MM.1S (cell line): Measurements from ENCODE around the gene LUC7L.

Experiments
- DNase-seq: peaks from one replicate; pipeline ENCODE4 v3.0.0-alpha.2; 2015
- H2AFZ ChIP-seq: fragments of 300-600 bp; sonication (generic); 2 replicates; pipeline ENCODE4 v1.6.0; 2016; ENCODE audit warnings: antibody characterized with exemption, low read length
- H3F3A ChIP-seq: fragments of 300-600 bp; sonication (generic); 2 replicates; pipeline ENCODE4 v1.6.1; 2016; ENCODE audit warnings: mild to moderate bottlenecking, antibody characterized with exemption, low read length, moderate library complexity, mixed read lengths; ENCODE audit not compliant: insufficient read depth
- H3K27ac ChIP-seq: fragments of 300-600 bp; sonication (generic); 2 replicates; pipeline ENCODE4 v1.5.1; 2016; ENCODE audit warnings: mild to moderate bottlenecking, low read length
- H3K27me3 ChIP-seq: fragments of 300-600 bp; sonication (generic); replicated peaks from 2 replicates; pipeline ENCODE4 v1.6.0; 2016; ENCODE audit warnings: low read length; ENCODE audit not compliant: insufficient read depth
- H3K36me3 ChIP-seq: fragments of 300-600 bp; sonication (generic); replicated peaks from 2 replicates; pipeline ENCODE4 v1.6.1; 2016; ENCODE audit warnings: mild to moderate bottlenecking, low read length, mixed read lengths; ENCODE audit not compliant: insufficient read depth
- H3K4me1 ChIP-seq: fragments of 300-600 bp; sonication (generic); 2 replicates; pipeline ENCODE4 v1.6.1; 2016; ENCODE audit warnings: low read length, mixed read lengths
- H3K4me2 ChIP-seq: fragments of 300-600 bp; sonication (generic); 2 replicates; pipeline ENCODE4 v1.6.0; 2016; ENCODE audit warnings: low read depth, low read length
- H3K4me3 ChIP-seq: fragments of 300-600 bp; sonication (generic); 2 replicates; pipeline ENCODE4 v1.5.1; 2016; ENCODE audit warnings: low read length, mixed read lengths
- H3K79me2 ChIP-seq: fragments of 300-600 bp; sonication (generic); 2 replicates; pipeline ENCODE4 v1.6.1; 2016; ENCODE audit warnings: mixed run types, low read length, mixed read lengths
- H3K9ac ChIP-seq: fragments of 300-600 bp; sonication (generic); 2 replicates; pipeline ENCODE4 v1.6.1; 2016; ENCODE audit warnings: low read length, mixed read lengths
- H3K9me2 ChIP-seq: fragments of 300-600 bp; sonication (generic); replicated peaks from 2 replicates; pipeline ENCODE4 v1.6.1; 2016; ENCODE audit warnings: mild to moderate bottlenecking, low read length, mixed read lengths; ENCODE audit not compliant: insufficient read depth
- H3K9me3 ChIP-seq: fragments of 300-600 bp; sonication (generic); replicated peaks from 2 replicates; pipeline ENCODE4 v1.6.1; 2016; ENCODE audit warnings: mild to moderate bottlenecking, low read length, mixed read lengths; ENCODE audit not compliant: insufficient read depth
- H4K20me1 ChIP-seq: fragments of 300-600 bp; sonication (generic); 2 replicates; pipeline ENCODE4 v1.6.1; 2016; ENCODE audit warnings: mild to moderate bottlenecking, low read length, moderate library complexity, mixed read lengths; ENCODE audit not compliant: insufficient read depth
- EZH2 ChIP-seq: fragments of 300-600 bp; sonication (generic); optimal IDR thresholded peaks from 2 replicates; pipeline ENCODE3; 2017; ENCODE audit warnings: low read depth, mild to moderate bottlenecking, antibody characterized with exemption, low read length, mixed read lengths
- EZH2phosphoT487 ChIP-seq: fragments of 300-600 bp; sonication (generic); IDR thresholded peaks from 2 replicates; pipeline ENCODE4 v1.6.1; 2018; ENCODE audit warnings: antibody characterized with exemption, low read length
- TF ChIP-seq, protein P1 (sequence below): fragments of 300-600 bp; sonication (generic); IDR thresholded peaks from 2 replicates; pipeline ENCODE4 v1.5.1; 2016; ENCODE audit warnings: antibody characterized with exemption, low read length, mixed read lengths

Gene LUC7L

GRCh38 chr16:247027-247426 is 17.8 kb upstream of the LUC7L start:
- Histone ChIP-seq H2AFZ (no peak overlapping the region), H3K79me2 (no peaks in the 10 kb centered on the region), H3K4me1 (no peaks in the 10 kb centered on the region), H3K36me3 (no peaks in the 10 kb centered on the region), H3K27ac (no peak overlapping the region), H3K27me3 (no peaks in the 10 kb centered on the region), H3F3A (no peaks in the 10 kb centered on the region), H3K9me2 (no peaks in the 10 kb centered on the region), H3K4me3 (no peak overlapping the region), H3K4me2 (no peak overlapping the region), H4K20me1 (no peaks in the 10 kb centered on the region), H3K9me3 (no peaks in the 10 kb centered on the region), H3K9ac (no peak overlapping the region)
- DNase-seq: no peak
- TF ChIP-seq EZH2 (no peak), EZH2phosphoT487 (no peak)
- TF ChIP-seq, protein P1, sequence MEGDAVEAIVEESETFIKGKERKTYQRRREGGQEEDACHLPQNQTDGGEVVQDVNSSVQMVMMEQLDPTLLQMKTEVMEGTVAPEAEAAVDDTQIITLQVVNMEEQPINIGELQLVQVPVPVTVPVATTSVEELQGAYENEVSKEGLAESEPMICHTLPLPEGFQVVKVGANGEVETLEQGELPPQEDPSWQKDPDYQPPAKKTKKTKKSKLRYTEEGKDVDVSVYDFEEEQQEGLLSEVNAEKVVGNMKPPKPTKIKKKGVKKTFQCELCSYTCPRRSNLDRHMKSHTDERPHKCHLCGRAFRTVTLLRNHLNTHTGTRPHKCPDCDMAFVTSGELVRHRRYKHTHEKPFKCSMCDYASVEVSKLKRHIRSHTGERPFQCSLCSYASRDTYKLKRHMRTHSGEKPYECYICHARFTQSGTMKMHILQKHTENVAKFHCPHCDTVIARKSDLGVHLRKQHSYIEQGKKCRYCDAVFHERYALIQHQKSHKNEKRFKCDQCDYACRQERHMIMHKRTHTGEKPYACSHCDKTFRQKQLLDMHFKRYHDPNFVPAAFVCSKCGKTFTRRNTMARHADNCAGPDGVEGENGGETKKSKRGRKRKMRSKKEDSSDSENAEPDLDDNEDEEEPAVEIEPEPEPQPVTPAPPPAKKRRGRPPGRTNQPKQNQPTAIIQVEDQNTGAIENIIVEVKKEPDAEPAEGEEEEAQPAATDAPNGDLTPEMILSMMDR: no peak

DNA sequence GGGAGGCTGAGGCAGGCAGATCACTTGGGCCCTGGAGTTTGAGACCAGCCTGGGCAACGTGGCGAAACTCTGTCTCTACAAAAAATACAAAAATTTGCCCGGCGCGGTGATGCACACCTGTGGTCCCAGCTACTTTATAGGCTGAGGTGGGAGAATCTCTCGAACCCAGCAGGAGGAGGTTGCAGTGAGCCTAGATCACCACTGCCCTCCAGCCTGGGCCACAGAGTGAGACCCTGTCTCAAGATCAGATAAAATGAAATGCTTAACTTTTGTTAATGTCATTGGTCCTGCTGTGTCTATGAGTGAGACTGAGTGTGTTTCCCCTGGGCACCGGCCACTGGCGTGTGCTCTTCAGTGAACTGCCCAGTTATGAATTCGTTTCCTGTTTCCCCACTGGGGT is 15.9 kb upstream of the LUC7L start:
- Histone ChIP-seq H3K9me3 (no peaks in the 10 kb centered on the region), H3K36me3 (no peaks in the 10 kb centered on the region), H3K27ac (no peak overlapping the region), H3K9me2 (no peaks in the 10 kb centered on the region), H3K27me3 (no peaks in the 10 kb centered on the region), H3K9ac (no peak overlapping the region), H3F3A (no peaks in the 10 kb centered on the region), H3K4me2 (no peak overlapping the region), H4K20me1 (no peaks in the 10 kb centered on the region), H3K4me3 (no peak overlapping the region), H3K4me1 (0 out of 2 replicates have a peak, but pooled peaks cover 1% of the 10 kb centered on the region), H2AFZ (no peak overlapping the region), H3K79me2 (no peaks in the 10 kb centered on the region)
- no peak for DNase-seq
- TF ChIP-seq EZH2: no peak
- TF ChIP-seq, protein P1: no peak
- TF ChIP-seq EZH2phosphoT487: no peak

GRCh38 chr16:243348-243747 is 14.1 kb upstream of the LUC7L start:
- no peak for DNase-seq
- H3K9me2 ChIP-seq: no peaks in the 10 kb centered on the region
- H3K4me1 ChIP-seq: 0 out of 2 replicates have a peak, but pooled peaks cover 4% of the 10 kb centered on the region
- H2AFZ ChIP-seq: no peak overlapping the region
- H3F3A ChIP-seq: no peaks in the 10 kb centered on the region
- no peak for TF ChIP-seq EZH2phosphoT487
- TF ChIP-seq, protein P1: no peak
- TF ChIP-seq EZH2: no peak
- H3K36me3 ChIP-seq: no peaks in the 10 kb centered on the region
- H3K27me3 ChIP-seq: no peaks in the 10 kb centered on the region
- H4K20me1 ChIP-seq: no peaks in the 10 kb centered on the region
- H3K9ac ChIP-seq: no peak overlapping the region
- H3K4me3 ChIP-seq: no peak overlapping the region
- H3K4me2 ChIP-seq: no peak overlapping the region
- no peaks in the 10 kb centered on the region for H3K79me2 ChIP-seq
- no peaks in the 10 kb centered on the region for H3K9me3 ChIP-seq
- H3K27ac ChIP-seq: no peak overlapping the region
